ENCODE results near the gene CHCHD10. TPM values are rescaled to one million over a fixed set of nuclear protein-coding genes. Genes with fewer than 3 reads are reported as not detected.

The CHCHD10 gene
- total and polyA plus RNA-seq, 12 donors, result 4.6 to 528 (median 142) TPM

DNA sequence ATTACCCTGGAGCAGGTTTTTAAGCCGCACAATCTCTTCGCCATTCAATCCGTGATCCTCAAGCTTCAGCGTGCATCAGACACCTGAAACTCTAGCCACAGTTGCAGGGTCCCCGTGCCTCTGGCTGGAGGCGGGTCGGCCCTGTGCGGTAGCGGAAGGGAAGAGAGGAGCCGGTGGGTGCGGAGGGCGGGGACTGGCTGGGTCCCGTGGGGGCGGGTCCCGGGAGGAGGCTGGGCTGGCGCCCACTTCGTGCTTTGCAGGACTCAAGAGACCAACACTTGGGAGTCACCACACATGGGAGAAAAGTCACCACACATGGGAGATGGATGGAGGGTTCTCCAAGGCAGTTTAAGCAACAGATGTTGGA lies 4.2 kb downstream of the CHCHD10 start:
- no peaks in the 10 kb centered on the region for H3K27me3 ChIP-seq
- WGBS, 4 donors, result 33 to 67% (median 60%) methylated on average over 3 to 17 of the region's 17 CpGs
- no peak overlapping the region for H3K4me3 ChIP-seq
- TF ChIP-seq POLR2A (IDR thresholded peaks at IDR 0.05), result no peak
- TF ChIP-seq, protein P1, sequence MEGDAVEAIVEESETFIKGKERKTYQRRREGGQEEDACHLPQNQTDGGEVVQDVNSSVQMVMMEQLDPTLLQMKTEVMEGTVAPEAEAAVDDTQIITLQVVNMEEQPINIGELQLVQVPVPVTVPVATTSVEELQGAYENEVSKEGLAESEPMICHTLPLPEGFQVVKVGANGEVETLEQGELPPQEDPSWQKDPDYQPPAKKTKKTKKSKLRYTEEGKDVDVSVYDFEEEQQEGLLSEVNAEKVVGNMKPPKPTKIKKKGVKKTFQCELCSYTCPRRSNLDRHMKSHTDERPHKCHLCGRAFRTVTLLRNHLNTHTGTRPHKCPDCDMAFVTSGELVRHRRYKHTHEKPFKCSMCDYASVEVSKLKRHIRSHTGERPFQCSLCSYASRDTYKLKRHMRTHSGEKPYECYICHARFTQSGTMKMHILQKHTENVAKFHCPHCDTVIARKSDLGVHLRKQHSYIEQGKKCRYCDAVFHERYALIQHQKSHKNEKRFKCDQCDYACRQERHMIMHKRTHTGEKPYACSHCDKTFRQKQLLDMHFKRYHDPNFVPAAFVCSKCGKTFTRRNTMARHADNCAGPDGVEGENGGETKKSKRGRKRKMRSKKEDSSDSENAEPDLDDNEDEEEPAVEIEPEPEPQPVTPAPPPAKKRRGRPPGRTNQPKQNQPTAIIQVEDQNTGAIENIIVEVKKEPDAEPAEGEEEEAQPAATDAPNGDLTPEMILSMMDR (IDR thresholded peaks at IDR 0.05), result no peak
- no peaks in the 10 kb centered on the region for H3K36me3 ChIP-seq (replicated peaks in 1 of 2)
- DNase-seq, result no peak
- no peaks in the 10 kb centered on the region for H3K9me3 ChIP-seq (replicated peaks in 1 of 3)
- H3K4me1 ChIP-seq (replicated peaks in 1 of 2), result peaks cover 0 to 29% of the 10 kb centered on the region in 2 donors
- H3K27ac ChIP-seq, result no peak overlapping the region
- intact Hi-C loops (cut with DNase I), result loop anchor here in 1 of 2 donors (10.0 kb wide), 1 partner anchor 139 kb away; no protein-coding TSS in a partner anchor

DNA sequence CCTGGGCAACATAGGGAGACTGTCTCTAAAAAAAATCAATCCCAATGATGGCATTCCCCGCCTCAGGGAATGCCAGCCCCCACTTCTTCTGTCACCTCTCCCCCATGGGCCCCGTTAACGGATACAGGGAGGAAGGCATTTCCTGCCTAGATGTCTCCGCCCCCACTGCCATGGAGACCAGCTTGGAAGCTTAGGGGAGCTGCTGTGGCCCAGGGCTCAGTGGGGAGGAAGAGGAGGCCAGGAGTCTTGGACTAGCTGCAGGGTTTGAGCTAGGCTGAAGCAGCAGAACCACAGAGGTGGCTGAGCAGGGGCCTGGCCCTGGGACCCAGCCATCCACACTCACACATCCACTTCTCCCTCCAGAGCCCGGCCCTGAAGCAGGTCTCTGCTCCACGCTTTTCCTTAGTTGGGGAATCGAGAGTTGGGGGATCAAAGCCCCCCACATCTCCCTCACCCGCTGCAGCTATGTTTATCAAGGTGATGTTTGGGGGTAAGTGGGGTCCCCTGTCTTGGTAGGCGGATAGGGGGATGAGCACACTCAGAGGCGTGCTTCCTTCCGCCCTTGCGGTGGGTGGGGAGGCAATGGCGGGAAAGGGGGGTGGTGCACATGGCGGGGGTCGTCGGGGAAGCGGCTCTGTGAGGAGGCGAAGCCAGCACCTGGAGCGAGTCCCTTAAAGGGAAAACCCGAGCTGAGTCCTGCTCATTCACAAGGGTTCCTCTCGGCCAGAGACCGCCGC lies 4.8 kb downstream of the CHCHD10 start, which contains the start of gene C22orf15:
Gene C22orf15 (plus strand): TSS at position 149 of the 737 bp plus-strand sequence. CDS start 317 bp downstream, at position 466.
- H3K27me3 ChIP-seq, result no peaks in the 10 kb centered on the region
- intact Hi-C loops (cut with DNase I), result loop anchor here in 1 of 2 donors (10.0 kb wide), 1 partner anchor 138 kb away; no protein-coding TSS in a partner anchor
- 52 to 69% (median 58%) methylated on average over 14 to 23 of the region's 23 CpGs for WGBS, 4 donors
- peaks cover 0 to 26% of the 10 kb centered on the region in 2 donors for H3K4me1 ChIP-seq (replicated peaks in 1 of 2)
- H3K9me3 ChIP-seq (replicated peaks in 1 of 3), result no peaks in the 10 kb centered on the region
- no peak within 1 kb of the TSS for H3K4me3 ChIP-seq
- H3K27ac ChIP-seq, result no peak within 1 kb of the TSS
- DNase-seq, result no peak
- H3K36me3 ChIP-seq (replicated peaks in 1 of 2), result no peaks in the 10 kb centered on the region
- TF ChIP-seq, protein P1 (IDR thresholded peaks at IDR 0.05), result no peak
- TF ChIP-seq POLR2A (IDR thresholded peaks at IDR 0.05), result no peak

DNA sequence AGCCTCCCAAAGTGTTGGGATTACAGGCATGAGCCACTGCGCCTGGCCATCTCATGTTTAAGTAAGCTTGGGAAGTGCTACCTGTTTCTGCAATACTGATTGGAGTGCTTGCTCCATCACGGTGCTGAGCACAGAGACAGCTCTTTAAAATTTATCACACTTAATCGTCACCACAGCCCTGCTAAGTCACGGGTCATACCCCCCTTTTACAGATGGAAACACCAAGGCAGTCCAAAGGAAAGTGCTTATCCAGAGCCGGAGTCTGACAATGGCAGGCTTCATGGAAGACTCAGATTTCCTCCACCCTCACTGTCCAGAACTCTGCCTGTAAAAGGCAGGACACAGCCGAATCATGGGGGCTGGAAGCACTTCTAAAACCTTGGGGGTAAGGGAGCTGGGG lies 7.7 kb downstream of the CHCHD10 start:
- Histone ChIP-seq H3K27ac (no peak overlapping the region), H3K4me3 (no peak overlapping the region), H3K4me1 (replicated peaks in 1 of 2) (peaks cover 0 to 14% of the 10 kb centered on the region in 2 donors), H3K9me3 (replicated peaks in 1 of 3) (no peaks in the 10 kb centered on the region), H3K27me3 (no peaks in the 10 kb centered on the region), H3K36me3 (replicated peaks in 1 of 2) (no peaks in the 10 kb centered on the region)
- intact Hi-C loops (cut with DNase I), result loop anchor here in 1 of 2 donors (10.0 kb wide), 1 partner anchor 135 kb away; no protein-coding TSS in a partner anchor
- no peak for DNase-seq
- WGBS, 4 donors, result 82 to 97% (median 89%) methylated on average over 6 of the region's 6 CpGs
- TF ChIP-seq POLR2A (IDR thresholded peaks at IDR 0.05), result no peak
- TF ChIP-seq, protein P1 (IDR thresholded peaks at IDR 0.05), result no peak

DNA sequence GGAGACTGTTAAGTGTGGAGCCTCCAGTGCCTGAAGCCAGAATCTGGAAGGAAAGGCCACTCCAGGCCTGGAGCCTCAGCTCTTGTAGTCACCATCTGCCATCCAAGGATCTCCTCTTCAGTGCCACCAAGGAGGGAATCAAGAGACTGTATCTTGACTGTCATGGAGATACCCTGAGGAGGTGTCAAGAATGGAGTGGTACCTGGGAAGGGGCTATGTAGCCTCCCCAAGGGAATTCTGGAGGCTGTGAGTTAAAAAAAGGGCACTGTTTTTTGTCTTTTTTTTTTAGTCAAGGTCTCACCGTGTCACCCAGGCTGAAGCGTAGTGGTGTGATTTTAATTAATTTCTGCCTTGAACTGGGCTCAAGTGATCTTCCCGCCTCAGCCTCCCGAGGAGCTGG lies 8.2 kb downstream of the CHCHD10 start:
- Histone ChIP-seq H3K27me3 (no peaks in the 10 kb centered on the region), H3K9me3 (replicated peaks in 1 of 3) (no peaks in the 10 kb centered on the region), H3K4me1 (replicated peaks in 1 of 2) (peaks cover 0 to 14% of the 10 kb centered on the region in 2 donors), H3K36me3 (replicated peaks in 1 of 2) (no peaks in the 10 kb centered on the region), H3K4me3 (no peak overlapping the region), H3K27ac (no peak overlapping the region)
- no peak for DNase-seq
- 70 to 83% (median 74%) methylated on average over 4 of the region's 4 CpGs for WGBS, 4 donors
- TF ChIP-seq, protein P1 (IDR thresholded peaks at IDR 0.05), result no peak
- TF ChIP-seq POLR2A (IDR thresholded peaks at IDR 0.05), result no peak
- intact Hi-C loops (cut with DNase I), result no loop called here

Measured in adrenal gland (tissue), 12 donors.